Esophagus squamous epithelium (tissue), 4 donors: ENCODE data around the gene GRIK3.

Experiments used
- CTCF ChIP-seq, 6 experiments: fragments of 450-650 bp in 4 of 6; fragments of 200-600 bp in 2 of 6; sonication (generic) in 2 of 6; IDR thresholded peaks; one replicate each; pipeline ENCODE4 v1.5.1; 2016 to 2019; ENCODE audit warnings: antibody characterized with exemption in 6 of 6, mild to moderate bottlenecking in 4 of 6, moderate library complexity in 4 of 6
- POLR2A ChIP-seq, 4 donors: fragments of 450-650 bp; IDR thresholded peaks; one replicate each; pipeline ENCODE4 v1.6.1; 2017; ENCODE audit warnings: antibody characterized with exemption in 4 of 4, mild to moderate bottlenecking in 4 of 4, moderate library complexity in 3 of 4

- no peak for TF ChIP-seq CTCF (IDR thresholded peaks at IDR 0.05)
- TF ChIP-seq POLR2A (IDR thresholded peaks at IDR 0.05), result no peak
Observed at GRCh38 chr1:37035014-37035691, 838 bp upstream of the GRIK3 start.
